Stimulated activated CD4-positive, alpha-beta T cell treated with anti-CD3 and anti-CD28 coated beads, Interleukin-2, amount 100 ng/mL, for 4 hours (primary cell): ENCODE data around the gene DSE.
"Not testable (repeated sequence)": the region's sequence is repeated elsewhere in the genome, so short reads cannot be mapped to it uniquely, and the experiment has no call there.

Source experiments
- DNase-seq: peaks from one replicate; pipeline ENCODE4 v3.0.0-alpha.2; 2020; ENCODE audit warnings: low read depth

DSE gene

GRCh38 chr6:116370760-116371119 lies at the start of gene DSE:
Gene DSE, plus strand, starts transcription at chr6:116370947. Its CDS starts 28,304 bp downstream, at chr6:116399251.
- DNase-seq = peak; percentile 67

GRCh38 chr6:116321933-116322332 lies 48.8 kb upstream of the DSE start:
- DNase-seq = not testable (repeated sequence)

- DNase-seq = no peak
Observed at GRCh38 chr6:116323863-116324262, 46.9 kb upstream of the DSE start.

GRCh38 chr6:116325634-116326132 lies 45.1 kb upstream of the DSE start:
- not testable (repeated sequence) for DNase-seq

GRCh38 chr6:116326181-116326671 lies 44.5 kb upstream of the DSE start:
- DNase-seq = no peak

- no peak for DNase-seq
Observed at GRCh38 chr6:116326996-116327395, 43.8 kb upstream of the DSE start.

- no peak for DNase-seq
Observed at GRCh38 chr6:116327803-116328527, 42.8 kb upstream of the DSE start.

GRCh38 chr6:116328528-116328903 lies 42.2 kb upstream of the DSE start:
- no peak for DNase-seq

GRCh38 chr6:116329156-116329555 lies 41.6 kb upstream of the DSE start:
- DNase-seq = no peak

- DNase-seq = no peak
Observed at GRCh38 chr6:116330511-116330910, 40.2 kb upstream of the DSE start.

GRCh38 chr6:116332096-116332495 lies 38.7 kb upstream of the DSE start:
- no peak for DNase-seq

- DNase-seq = not testable (repeated sequence)
Observed at GRCh38 chr6:116334638-116335409, 35.9 kb upstream of the DSE start.

GRCh38 chr6:116335612-116336215 lies 35.0 kb upstream of the DSE start:
- DNase-seq = no peak

- no peak for DNase-seq
Observed at GRCh38 chr6:116338943-116339342, 31.8 kb upstream of the DSE start.

GRCh38 chr6:116340625-116341024 lies 30.1 kb upstream of the DSE start:
- not testable (repeated sequence) for DNase-seq

GRCh38 chr6:116349216-116349615 lies 21.5 kb upstream of the DSE start:
- no peak for DNase-seq

- no peak for DNase-seq
Observed at GRCh38 chr6:116351101-116351500, 19.6 kb upstream of the DSE start.

GRCh38 chr6:116352515-116353471 lies 18.0 kb upstream of the DSE start:
- no peak for DNase-seq

GRCh38 chr6:116354236-116354635 lies 16.5 kb upstream of the DSE start:
- no peak for DNase-seq

GRCh38 chr6:116355796-116356195 lies 15.0 kb upstream of the DSE start:
- DNase-seq = no peak

- no peak for DNase-seq
Observed at GRCh38 chr6:116359131-116359530, 11.6 kb upstream of the DSE start.

- DNase-seq = no peak
Observed at GRCh38 chr6:116359835-116360234, 10.9 kb upstream of the DSE start.
